ENCODE results near the gene WFS1. TPM values are rescaled to one million over a fixed set of nuclear protein-coding genes. Genes with fewer than 3 reads are reported as not detected.

The WFS1 gene
- total RNA-seq, 1 donor from 2014 or later, result 91.8 TPM

DNA sequence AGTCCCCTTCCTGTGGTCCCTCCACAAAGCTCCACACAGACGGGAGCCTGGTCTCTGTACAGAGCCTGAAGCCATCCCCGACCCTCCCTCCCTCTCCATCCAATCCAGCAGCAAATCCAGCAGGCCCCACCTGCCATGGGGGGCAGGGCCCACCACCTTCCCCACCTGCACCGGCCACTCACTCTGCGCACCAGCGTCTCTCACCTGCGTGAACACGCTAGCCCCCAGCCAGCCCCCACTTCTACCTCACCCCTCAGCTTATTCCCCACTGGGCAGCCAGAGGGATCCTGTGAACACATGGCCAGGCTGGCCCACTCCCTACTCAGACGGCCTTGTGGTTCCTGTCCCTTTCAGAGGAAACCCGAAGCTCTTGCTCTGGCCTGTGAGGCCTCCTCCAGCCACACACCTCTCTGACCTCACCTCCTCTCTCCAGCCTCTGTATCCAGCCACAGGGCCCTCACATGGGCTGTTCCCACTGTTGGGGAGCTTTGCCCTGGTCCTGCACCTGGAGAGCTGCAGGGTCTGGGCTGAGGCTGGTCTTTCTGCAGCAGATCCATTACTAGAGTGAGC, 70.9 kb downstream of the WFS1 start:
- Histone ChIP-seq H3K27me3 (no peaks in the 10 kb centered on the region), H3K4me1 (no peaks in the 10 kb centered on the region), H3K27ac (no peak overlapping the region), H3K9me3 (no peaks in the 10 kb centered on the region), H3K36me3 (no peaks in the 10 kb centered on the region), H3K4me3 (no peak overlapping the region)
- DNase-seq (ENCODE audit: extremely low spot score in 2 of 2), result no peak
- intact Hi-C loops (cut with DNase I), result no loop called here
- TF ChIP-seq, protein P1, sequence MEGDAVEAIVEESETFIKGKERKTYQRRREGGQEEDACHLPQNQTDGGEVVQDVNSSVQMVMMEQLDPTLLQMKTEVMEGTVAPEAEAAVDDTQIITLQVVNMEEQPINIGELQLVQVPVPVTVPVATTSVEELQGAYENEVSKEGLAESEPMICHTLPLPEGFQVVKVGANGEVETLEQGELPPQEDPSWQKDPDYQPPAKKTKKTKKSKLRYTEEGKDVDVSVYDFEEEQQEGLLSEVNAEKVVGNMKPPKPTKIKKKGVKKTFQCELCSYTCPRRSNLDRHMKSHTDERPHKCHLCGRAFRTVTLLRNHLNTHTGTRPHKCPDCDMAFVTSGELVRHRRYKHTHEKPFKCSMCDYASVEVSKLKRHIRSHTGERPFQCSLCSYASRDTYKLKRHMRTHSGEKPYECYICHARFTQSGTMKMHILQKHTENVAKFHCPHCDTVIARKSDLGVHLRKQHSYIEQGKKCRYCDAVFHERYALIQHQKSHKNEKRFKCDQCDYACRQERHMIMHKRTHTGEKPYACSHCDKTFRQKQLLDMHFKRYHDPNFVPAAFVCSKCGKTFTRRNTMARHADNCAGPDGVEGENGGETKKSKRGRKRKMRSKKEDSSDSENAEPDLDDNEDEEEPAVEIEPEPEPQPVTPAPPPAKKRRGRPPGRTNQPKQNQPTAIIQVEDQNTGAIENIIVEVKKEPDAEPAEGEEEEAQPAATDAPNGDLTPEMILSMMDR (IDR thresholded peaks at IDR 0.05), result no peak
- TF ChIP-seq POLR2A (IDR thresholded peaks at IDR 0.05), result no peak
- TF ChIP-seq POLR2AphosphoS5 (IDR thresholded peaks at IDR 0.05; ENCODE audit: insufficient read depth in 1 of 2, low read depth in 1 of 2), result no peak

DNA sequence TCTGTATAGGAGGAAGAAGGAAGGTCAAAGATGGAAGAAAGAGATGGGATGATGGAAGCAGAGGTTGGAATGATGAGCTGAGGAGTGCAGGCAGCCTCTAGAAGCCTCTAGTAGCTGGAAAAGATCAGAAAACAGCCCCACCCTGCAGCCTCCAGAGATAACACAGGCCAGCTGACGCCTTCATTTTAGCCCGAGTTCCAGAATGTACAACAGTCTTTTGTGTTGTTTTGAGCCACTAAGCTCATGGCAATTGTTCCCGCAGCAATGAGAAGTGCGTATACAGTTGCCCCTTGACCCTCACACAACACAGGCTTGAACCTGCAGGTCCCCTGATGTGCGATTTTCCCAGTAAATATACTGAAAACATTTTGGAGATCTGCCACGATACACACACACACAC, 72.0 kb downstream of the WFS1 start:
- no peak for DNase-seq (ENCODE audit: extremely low spot score in 2 of 2)
- TF ChIP-seq POLR2A (IDR thresholded peaks at IDR 0.05) (no peak), POLR2AphosphoS5 (IDR thresholded peaks at IDR 0.05; ENCODE audit: insufficient read depth in 1 of 2, low read depth in 1 of 2) (no peak)
- TF ChIP-seq, protein P1 (IDR thresholded peaks at IDR 0.05), result no peak
- intact Hi-C loops (cut with DNase I), result no loop called here
- Histone ChIP-seq H3K4me3 (no peak overlapping the region), H3K27ac (no peak overlapping the region), H3K9me3 (no peaks in the 10 kb centered on the region), H3K36me3 (no peaks in the 10 kb centered on the region), H3K4me1 (no peaks in the 10 kb centered on the region), H3K27me3 (no peaks in the 10 kb centered on the region)

DNA sequence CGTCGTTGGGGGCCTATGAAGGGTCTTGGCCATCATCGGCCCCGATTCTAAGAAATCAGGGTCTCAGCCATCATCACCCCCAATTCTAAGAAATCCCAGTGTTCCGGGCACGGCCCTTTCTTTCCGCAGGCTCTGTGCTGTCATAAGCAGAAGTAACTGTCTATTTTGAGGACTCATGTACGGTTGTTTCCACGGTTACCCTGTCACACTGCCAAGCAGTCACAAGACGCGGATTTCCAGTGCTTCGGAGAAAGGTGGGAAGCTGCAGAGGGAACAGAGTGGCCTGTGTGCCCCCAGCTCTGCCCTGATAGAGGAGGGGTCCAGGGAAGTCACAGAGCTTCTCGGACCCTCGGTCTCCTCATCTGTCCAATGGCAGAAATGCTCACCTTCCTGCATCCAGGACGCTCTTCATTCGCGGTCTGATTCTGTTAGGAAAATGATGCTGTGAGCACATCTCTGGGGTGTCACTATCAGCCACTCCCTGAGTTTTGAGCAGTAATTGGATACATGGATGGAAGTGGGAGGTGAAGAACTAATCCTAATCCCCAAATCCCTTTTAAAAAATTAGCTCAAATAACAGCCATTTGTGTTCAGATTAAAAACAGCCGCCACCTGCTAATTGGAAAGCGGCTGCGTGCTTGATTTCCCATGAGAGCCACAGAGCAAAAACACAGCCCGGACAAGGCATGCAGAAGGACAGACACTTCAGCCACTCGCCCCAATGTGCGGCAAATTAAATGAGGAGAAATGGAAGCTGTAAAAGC, 73.1 kb downstream of the WFS1 start:
- no peaks in the 10 kb centered on the region for H3K27me3 ChIP-seq
- DNase-seq (ENCODE audit: extremely low spot score in 2 of 2), result no peak
- intact Hi-C loops (cut with DNase I), result no loop called here

DNA sequence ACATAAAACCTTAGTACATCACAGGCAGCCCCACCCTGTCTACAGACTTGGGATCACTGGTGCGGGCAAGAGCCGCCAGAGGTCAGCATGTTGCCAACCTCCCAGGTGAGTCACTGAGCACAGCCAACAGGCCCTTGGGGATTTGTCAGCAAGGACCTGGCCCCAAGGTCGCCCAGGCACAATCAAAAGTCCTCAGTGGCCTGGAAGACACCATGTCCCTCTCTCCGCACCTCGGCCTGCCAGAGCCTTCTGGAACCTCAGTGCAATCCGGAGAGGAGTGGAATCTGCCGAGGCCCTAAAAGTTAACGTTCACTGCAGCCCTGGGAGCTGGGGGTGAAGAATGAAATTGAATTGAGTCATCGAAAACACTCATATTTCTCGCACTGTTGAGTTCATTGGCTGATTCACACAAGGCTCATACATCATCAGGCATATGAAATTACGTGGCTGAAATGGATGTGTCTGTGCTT, 74.3 kb downstream of the WFS1 start:
- TF ChIP-seq POLR2AphosphoS5 (IDR thresholded peaks at IDR 0.05; ENCODE audit: insufficient read depth in 1 of 2, low read depth in 1 of 2), result peak in 1 of 2 donors; percentile 45
- no peak for TF ChIP-seq POLR2A (IDR thresholded peaks at IDR 0.05)
- intact Hi-C loops (cut with DNase I), result no loop called here
- no peaks in the 10 kb centered on the region for H3K9me3 ChIP-seq
- no peak for DNase-seq (ENCODE audit: extremely low spot score in 2 of 2)
- no peaks in the 10 kb centered on the region for H3K27me3 ChIP-seq
- H3K4me1 ChIP-seq, result no peaks in the 10 kb centered on the region
- H3K27ac ChIP-seq, result no peak overlapping the region
- no peaks in the 10 kb centered on the region for H3K36me3 ChIP-seq
- no peak overlapping the region for H3K4me3 ChIP-seq

More for the DNA sequence above, 73.1 kb downstream of the WFS1 start:
- H3K4me1 ChIP-seq, result no peaks in the 10 kb centered on the region
- H3K4me3 ChIP-seq, result no peak overlapping the region
- H3K36me3 ChIP-seq, result no peaks in the 10 kb centered on the region
- H3K9me3 ChIP-seq, result no peaks in the 10 kb centered on the region
- H3K27ac ChIP-seq, result no peak overlapping the region
- TF ChIP-seq, protein P1 (IDR thresholded peaks at IDR 0.05), result no peak
- TF ChIP-seq POLR2AphosphoS5 (IDR thresholded peaks at IDR 0.05; ENCODE audit: insufficient read depth in 1 of 2, low read depth in 1 of 2) (no peak), POLR2A (IDR thresholded peaks at IDR 0.05) (no peak)

DNA sequence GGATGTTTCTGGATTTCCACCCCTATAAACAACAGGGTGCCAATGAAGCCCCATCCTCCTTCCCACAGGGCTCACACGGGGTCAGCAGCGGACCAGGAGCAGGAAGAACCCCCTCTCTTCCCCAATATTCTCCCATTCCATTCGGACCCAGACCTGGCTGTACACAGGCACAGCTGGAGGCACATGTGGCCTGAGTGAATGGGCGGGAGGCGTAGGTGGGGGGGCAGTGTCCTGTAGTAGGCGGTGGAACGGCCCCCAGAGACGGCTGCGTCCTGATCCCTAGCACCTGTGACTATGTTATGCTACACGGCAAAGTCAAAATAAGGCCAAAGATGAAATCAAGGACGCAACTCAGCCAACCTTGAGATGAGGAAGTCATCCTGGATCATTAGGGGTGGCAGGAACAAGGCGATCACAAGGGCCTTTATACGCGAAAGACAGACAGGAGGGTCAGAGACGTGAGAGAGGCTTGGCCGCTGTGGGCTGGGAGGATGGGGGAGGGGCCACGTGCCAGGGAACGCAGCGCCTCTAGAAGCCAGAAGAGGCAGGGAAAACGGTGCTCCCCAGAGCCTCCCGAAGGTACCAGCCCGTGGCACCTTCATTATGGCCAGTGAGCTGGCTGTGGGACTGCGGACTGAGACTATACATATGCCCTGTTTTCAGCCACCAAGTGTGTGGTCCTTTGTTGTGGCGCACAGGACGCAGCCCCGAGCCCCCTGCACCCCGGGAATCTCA, 75.6 kb downstream of the WFS1 start:
- H3K4me1 ChIP-seq, result no peaks in the 10 kb centered on the region
- no peak for DNase-seq (ENCODE audit: extremely low spot score in 2 of 2)
- H3K9me3 ChIP-seq, result no peaks in the 10 kb centered on the region
- H3K36me3 ChIP-seq, result no peaks in the 10 kb centered on the region
- no peaks in the 10 kb centered on the region for H3K27me3 ChIP-seq
- intact Hi-C loops (cut with DNase I), result no loop called here
- H3K27ac ChIP-seq, result no peak overlapping the region
- TF ChIP-seq, protein P1 (IDR thresholded peaks at IDR 0.05), result no peak
- TF ChIP-seq POLR2A (IDR thresholded peaks at IDR 0.05) (no peak), POLR2AphosphoS5 (IDR thresholded peaks at IDR 0.05; ENCODE audit: insufficient read depth in 1 of 2, low read depth in 1 of 2) (no peak)
- no peak overlapping the region for H3K4me3 ChIP-seq
